Measurements from ENCODE around the gene THAP12.
A peak's percentile ranks its signal among the peaks of the same experiment; 100 is the strongest.
"Not testable (repeated sequence)": the region's sequence is repeated elsewhere in the genome, so short reads cannot be mapped to it uniquely, and the experiment has no call there.

THAP12 gene

DNA sequence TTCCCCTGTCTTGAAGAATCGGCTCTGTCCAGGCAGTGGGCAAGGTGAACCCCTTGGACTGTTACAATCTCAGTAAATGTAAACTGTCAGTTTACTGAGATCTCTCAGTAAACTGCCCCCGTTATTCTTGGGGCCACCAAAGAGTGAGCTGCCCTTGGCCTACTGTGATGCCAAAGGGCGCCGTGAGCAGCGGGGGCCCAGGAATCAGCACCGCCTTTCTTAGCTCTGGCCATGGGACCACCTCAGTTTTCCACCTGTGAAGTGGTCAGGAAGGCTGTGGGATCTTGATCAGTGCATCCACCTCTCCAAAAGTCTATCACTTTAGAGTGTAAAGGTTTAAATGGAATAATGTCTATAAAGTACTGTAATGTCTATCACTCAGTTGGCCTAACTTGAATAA is 57.1 kb downstream of the THAP12 start:
- no peak for DNase-seq

DNA sequence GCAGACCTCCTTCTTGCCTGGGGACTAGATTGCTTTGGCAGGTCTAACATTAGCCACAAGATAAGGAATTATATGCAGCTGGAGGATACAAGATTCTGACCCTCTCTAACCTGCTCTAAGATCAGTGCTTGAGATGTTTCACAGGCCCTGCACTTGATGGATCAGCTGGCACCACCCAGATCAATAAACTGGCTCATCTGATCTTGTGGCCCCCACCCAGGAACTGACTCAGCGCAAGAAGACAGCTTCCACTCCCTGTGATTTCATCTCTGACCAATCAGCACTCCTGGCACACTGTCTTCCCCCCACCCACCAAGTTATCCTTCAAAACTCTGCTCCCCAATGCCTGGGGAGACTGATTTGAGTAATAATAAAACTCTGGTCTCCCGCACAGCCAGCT is 57.6 kb downstream of the THAP12 start:
- not testable (repeated sequence) for DNase-seq

DNA sequence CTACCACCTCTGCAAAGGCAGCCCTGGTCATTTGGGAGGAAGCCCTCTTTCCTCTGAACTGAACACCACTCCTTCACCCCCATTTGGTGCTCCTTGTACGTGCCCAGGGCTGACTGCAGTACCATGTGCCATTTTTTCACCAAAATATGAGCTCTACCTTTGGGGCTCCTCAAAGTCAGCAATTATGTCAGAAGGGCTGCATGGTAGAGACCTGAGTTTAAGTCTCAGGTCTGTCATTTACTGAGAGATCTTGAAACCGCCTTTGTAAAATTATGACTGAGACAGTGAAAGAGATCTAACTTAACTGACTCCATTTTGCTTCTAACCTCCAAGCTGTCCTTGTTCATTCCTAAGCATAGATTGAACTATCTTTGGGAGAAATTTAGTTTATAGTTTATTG is 58.0 kb downstream of the THAP12 start:
- DNase-seq, result no peak

DNA sequence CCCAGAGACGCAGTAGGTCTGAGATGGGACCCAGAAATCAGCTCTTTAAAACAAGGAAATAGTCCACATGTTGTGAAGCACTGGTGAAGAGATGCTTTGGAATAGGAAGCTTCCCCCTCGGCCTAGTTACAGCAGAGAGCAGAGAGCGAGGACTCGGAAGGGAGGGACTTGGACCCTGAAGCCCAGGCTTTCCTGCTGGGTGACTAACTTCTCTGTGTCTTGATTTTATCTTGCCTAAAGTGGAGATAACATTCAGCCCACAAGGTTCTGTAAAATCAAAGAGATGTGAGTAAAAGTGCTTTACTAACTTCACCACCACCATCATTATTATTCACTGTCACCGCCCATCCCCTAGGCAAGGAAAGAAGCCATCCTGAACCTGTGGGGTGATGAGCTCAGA is 58.4 kb downstream of the THAP12 start:
- no peak for DNase-seq

DNA sequence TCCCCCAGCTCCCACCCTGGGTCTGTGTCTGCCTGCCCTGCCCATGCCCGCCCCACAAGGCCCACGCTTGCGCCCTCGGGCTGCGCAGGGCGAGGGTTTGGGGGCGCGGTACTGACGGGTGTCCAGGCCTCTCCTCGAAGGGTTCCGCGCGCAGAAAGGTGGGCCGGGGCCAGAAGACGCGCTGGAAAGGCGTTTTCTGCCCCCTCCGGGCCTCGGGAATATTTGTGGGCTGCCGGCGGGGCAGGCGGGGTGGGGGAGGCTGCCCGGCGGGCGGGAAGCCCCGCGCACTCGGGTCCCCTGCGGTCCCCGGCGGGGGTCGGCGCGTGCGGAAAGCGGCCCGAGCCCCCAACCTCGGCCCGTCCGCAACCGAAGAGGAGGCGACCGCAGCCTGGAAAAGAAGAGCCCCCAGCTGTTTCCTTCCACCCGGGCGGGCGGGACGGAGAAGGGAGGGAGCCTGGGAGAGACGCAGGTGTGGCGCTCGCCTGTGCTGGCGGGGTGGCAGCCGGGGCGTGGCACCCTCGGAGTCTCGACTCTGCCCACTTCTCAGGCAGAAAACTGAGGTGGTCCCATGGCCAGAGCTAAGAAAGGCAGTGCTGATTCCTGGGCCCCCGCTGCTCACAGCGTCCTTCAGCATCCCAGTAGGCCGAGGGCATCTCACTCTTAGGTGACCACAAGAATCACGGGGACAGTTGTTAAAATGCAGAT is 59.0 kb downstream of the THAP12 start:
- DNase-seq, result peak in 2 of 3 experiments; percentile 61 to 63

DNA sequence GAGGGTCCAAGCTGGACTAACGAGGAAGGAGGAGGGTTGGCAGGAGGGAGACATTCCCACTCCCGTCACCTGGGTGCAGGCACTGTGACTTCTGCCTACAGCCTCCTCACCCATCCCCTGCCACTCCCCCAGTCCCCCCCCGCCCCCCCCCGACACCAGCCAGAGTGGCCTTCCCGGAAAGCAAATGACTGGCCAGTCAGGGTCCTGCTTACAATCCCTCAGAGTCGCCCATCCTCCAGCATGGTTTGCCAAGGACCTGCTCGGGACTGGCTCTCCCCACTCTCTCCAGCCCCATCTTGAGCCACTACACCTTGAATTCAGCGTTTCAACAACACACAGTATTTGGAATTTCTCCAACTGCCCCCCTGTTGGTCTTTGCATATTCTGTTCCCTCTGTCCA is 59.6 kb downstream of the THAP12 start:
- peak in 1 of 3 experiments; percentile 63 for DNase-seq

DNA sequence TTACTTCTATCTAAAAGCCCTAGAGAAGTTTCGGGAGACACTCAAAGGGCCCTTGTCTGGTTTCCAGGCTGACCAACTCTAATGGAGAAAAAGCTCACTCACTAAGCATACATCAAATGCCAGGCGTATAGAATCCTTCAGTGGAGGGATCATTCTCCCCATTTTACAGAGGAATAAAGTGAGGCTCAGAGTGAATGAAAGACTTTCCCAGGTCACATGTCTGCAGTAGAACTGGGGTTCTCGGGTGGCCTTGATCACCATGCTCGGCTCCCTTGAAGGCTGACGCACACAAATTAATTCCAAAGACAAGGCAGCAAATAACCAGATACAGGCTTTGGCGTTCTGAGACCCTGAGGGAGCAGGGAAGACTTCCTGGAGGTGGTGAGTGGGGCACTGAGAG is 60.0 kb downstream of the THAP12 start:
- no peak for DNase-seq

DNA sequence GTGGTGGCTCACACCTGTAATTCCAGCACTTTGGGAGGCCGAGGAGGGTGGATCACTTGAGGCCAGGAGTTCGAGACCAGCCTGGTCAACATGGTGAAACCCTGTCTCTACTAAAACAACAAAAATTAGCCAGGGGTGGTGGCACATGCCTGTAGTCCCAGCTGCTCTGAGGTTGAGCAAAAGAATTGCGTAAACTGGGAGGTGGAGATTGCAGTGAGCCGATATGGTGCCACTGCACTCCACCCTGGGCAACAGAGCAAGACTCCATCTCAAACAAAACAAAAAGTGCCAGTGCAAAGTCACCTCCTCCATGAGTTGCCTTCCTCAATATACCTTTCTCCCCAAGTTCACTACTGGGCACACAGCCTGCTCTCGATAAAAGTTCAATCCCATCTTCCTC is 61.1 kb downstream of the THAP12 start:
- DNase-seq, result not testable (repeated sequence)

DNA sequence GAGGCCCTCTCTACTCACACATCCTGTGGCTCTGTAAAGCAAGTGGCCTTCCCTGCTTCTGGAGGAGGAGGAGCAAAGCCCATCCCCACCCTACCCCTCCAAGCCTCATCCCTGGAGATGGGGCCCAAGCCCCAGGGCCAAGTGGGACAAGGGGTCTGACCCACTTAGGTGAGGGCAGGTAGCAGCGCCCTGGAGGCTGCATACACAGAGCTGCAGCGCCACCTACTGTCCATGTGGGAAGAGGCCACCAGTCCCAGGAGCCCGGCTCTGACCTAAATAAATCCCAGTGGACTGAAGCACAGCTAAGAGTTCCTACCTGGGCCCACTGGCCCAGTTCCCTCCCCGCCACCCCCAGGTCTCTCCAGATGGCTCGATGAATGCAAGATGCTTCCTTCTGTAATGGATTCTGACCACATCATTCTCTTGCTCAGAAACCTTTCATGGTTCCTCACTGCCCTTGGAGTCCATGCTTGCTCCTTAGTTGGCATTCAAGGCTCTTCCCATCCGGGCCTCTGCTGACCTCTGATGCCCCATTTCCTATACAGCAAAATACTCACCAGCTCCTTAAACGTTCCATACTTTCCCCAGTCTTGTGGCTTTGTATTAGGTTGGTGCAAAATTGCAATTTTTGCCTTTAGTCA is 62.1 kb downstream of the THAP12 start:
- peak; percentile 69 to 89 (median 70) for DNase-seq

DNA sequence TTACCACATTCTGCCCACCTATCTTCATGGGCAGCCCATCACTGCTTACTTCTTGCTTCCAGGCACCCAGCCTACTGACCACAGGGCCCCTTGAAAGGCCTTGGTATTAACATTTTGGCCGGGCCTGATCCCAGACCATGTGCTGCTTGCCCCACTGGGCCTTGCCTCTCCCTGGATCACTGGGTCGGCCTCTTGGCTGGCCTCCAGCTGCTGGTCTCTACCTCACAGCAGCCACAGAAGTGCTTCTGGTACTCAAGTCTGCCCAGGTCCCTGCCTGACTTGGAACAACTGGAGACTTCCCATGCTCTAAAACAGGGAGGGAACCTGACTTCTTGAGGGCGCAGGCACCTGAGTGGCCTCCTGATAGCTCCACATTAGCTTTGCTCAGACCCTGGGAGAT is 63.6 kb downstream of the THAP12 start:
- DNase-seq, result no peak

DNA sequence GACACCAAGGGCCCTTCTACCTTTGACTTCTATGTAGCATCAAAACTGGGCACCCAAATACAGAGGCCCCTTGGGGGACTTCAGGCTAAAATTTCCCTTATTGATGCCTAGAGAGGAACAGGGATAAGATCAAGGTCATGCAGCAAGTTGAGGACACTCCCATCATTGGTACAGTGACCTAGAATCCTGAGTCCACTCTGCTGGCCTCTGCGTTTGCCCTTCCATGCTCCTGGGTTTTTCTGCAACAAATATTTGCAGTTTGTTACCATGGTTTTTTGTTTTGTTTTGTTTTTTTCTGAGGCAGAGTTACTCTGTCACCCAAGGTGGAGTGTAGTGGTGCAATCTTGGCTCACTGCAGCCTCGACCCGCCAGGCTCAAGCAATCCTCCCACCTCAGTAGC is 64.2 kb downstream of the THAP12 start:
- no peak for DNase-seq

DNA sequence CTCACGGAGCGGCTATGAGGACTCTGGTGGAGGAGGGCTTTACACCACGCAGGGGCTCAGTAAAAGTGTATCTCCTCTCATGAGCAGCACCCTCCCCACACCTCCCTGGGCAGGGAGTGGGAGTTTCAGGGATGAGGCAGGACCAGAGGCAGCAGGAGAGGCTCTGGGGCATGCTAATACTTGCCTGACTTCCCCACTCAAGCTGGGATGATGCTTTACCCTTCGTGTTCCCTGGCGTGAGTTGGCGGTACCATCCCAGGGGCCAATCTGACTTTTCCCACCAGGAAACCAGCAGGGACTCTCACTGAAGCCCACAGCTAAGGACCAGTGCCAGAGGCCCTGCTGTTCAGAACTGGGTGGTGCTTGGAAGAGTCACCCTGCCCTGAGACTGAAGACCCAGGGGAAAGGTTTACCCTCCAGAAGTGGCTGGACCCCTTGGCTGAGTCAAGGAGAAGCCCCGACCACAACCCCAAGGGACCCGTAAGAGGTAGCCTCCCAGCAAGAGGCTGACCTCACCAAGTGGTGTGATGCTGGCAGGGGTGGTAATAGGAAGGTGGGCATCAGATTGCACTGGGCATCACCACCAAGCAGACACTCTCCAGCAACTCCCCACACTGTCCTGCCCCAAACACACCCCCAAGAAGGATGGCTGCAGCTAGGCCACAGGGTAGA is 65.6 kb downstream of the THAP12 start:
- no peak for DNase-seq

DNA sequence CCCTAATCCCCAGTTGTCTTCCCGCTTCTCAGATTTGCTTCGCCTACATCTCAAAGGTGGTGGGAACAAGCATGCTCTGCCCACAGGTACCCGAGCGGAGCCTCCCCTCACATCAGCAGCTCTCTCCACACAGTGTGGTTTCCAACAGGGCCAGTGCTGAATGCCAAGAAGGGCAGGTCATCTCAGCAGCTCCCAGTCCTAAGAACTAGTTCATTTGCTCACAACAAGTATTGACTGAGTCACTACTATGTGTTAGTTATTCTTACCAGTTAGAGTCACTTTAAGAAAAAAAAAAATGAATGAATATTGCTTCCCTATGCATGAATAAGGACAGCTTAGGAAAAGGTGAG is 66.2 kb downstream of the THAP12 start:
- no peak for DNase-seq

DNA sequence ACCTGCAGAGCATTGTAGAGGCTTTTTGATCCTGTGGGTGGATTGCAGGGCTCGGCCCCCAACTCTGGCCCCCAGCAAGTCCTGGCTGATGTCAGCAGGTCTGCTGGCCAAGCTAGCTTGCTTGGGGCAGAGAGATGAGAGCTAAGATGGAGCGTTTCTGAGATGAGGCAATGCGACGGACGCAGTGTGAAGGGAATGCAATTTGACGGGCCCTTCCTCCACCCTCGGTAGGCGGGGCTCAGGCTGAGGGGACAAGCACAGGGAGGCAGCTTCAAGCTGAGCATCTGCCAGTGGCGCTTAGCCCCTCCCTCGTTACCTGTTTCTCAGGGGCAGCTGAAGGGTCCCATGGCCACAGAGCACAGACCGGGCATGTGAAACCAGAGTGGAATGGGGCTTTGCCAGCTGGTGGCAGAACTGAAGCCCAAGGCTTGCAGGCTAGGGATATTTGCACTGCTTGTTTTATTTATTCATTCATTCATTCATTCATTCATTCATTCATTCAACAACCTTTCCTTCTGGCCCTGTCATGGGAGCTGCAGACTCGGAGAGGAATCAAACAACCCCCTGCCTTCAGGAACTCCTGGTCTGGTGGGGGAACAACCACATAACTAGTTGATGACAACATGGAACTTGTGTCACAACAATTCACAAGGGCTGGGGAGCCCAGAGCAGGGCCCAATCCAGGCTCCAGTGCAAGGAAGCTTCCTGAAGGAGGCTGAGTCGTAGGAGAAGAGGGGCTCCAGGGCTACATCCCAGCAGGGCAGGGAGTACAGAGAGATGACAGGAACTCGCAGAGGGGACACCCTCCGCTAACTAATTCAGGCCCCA is 66.8 kb downstream of the THAP12 start:
- no peak for DNase-seq

DNA sequence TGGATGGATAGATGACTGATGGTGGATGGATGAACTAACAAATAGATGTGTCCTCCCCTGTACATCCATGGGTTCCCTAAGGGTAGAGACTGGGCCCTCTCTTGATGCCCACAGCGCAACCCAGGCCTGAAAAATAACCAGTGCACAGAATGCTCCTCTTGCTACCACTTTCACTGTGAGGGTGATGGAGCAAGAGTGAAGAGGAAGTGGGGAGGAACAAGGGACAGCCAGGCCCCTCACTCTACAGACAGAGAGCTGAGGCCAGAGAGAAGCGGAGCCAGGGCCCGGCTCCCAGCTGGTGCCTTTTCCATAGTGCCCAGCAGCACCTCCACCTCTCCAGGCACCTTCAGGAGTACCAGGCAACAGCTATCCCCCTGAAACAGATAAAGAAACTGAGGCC is 67.7 kb downstream of the THAP12 start:
- no peak for DNase-seq

DNA sequence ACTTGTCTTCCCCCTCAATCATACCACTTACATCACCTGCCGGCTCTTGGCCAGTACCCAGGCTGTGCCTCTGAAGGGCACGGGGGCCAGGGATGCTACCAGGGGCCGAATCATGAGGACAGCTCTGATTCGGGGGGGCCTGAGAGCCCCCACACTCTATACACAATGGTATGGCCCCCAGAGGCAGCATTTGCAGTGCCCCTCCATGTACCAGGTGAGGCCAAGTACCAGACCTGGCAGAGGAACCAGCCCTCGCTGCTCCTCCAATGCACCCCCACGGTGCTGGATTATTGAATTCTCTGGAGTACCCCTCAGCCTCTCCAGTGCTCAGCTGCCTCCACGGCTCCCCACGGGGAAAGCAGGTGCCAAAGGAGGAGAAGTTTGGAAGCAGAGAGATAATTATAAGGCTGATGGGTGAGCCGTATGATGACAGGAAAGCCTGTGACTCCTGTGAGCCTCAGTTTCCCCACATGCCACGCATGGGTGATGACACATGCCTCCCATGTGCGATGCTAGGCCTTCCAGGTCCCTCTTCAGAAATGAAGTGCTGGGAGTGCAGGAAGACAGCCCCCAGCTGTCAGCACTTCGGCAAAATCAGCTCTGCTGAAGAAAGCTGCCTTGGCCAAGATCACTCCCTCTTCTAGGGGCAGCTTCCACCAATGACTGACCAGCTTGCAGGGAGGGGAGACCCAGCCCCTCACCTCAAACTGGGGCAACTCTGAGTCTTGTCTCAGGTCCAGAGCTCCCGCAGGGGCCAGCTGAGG is 69.9 kb downstream of the THAP12 start:
- peak; percentile 7 to 75 (median 34) for DNase-seq

DNA sequence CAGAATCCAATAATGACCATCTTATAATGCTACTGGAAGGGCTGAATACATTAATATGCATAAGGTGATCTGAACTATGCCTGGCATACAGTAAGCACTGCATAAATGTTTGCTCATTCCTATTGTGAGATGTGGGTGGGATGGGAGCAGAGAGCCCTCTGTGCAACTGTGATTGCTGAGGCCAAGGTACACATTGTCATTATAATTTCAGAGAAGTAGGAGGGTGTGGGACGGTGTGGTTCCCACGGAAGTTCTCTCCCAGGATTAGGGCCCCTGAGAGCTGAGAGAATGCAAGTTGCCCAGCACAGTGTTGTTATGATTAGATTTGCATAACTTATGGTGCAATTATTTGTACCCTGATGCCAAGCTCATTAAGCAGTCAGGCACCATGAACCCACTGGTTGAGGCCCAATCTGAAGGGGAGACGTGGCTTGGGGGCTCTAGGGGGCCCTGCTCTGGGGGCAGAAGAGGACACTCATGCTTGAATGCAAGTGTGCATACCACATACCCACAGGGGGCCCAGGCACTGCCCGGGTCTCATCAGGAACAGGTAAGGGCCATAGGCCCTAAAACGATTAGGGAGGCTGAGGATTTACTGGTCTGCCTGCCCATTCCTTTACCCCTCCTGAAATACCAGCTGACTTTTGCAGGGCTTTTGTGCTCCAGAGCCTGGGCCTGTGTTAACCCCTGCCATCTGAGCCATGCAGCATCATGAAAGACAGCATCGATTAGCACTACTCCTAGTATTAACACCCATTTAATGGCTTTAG is 72.8 kb downstream of the THAP12 start:
- DNase-seq, result no peak

DNA sequence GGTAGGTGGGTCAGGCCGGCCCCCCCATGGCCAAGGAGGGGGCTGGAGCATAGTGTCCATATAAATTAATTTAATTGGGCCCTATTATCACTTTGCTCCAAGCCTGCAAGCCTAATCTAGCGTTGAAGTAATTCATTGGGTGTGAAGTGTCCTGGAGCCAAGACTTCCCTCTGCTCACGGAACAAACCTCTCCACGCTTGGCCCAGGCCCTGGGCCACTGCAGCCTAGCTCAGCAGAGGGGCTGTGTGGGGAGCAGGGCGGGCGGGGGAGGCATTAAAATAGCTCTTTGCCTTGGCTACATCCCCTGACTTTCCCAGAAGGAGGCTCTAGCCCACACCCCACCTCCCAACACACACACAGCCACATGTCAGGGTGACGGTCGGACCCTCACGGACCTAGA is 73.5 kb downstream of the THAP12 start:
- no peak for DNase-seq

DNA sequence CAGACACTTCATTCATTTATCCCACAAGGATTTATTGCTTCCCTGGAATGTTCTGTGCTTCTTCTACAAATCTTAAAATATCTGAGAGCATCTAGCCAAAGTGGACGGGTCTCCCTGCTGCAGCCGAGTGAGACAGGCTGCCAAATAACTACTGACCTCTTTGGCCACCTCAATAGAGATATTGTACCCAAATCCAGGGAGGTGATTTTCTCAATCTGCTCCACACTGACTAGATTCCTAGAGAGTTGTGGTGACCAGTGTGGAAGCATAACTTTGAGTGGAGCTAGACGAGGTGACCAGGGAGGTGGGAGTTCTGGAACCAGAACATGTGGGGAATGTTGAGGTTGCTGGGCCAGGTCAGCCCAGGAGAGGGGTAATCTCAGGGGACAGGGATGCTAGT is 77.5 kb downstream of the THAP12 start:
- no peak for DNase-seq

DNA sequence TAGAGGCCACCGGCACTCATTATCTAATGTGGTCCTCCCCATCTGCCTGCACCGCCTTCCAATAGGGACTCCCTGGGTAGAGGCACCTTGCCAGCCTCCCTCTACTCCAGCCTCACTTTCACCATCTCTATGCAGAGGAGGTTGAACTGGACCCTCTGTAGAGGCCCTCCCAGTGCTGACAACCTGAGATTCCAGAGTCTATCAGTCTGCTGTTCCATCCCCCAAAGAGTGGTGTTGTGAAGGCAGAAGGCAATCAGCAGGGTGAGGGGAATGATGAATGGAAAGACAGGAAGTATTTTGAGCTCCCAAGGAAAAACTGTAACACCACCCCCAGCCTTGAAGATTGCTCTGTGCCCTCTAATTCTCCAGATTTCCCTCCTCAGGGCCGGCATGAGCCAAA is 77.9 kb downstream of the THAP12 start:
- DNase-seq, result no peak
